ENCODE data around the gene GLS2. TPM values are rescaled to one million over a fixed set of nuclear protein-coding genes. Genes with fewer than 3 reads are reported as not detected.

Gene GLS2
- total RNA-seq, 1 experiment from 2014 or later = 4.8 TPM

DNA sequence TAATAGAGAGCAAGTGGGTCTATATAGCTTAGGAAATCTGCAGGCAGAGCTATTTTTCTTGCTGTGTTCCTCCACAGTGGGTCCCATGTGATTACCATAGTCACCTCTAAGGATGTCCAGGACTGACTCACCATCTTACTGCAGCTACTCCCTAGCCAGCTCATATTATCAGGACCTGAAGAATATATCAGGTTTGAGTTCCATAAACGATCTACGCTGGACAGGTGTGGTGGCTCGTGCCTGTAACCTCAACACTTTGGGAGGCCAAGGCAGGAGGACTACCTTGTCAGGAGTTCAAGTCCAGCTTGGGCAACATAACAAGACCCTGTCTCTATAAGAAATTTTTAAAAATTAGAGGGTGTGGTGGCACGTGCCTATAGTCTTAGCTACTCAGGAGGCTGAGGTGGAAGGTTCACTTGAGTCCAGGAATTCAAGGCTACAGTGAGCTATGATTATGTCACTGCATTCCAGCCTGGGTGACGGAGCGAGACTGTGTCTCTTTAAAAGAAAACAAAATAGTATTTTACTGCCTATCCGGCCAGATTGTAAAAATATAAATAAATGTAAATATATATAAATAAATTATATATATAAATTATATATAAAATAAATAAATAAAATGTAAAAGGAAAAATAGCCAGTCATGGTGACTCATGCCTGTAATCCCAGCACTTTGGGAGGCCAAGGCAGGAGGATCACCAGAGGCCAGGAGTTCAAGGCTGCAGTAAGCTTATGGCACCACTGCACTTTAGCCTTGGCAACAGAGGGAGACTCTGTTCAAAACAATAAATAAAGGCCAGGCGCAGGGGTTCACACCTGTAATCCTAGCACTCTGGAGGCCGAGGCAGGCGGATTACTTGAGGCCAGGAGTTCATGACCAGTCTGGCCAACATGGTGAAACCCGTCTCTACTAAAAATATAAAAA lies 26.5 kb downstream of the GLS2 start:
- intact Hi-C loops (cut with micrococcal nuclease) = no loop called here
- CTCF ChIA-PET = interaction anchor here (0.5 to 1.7 kb wide), 6 partner anchors 52 to 256 kb away, joined by 3 to 5 read pairs (median 4); no protein-coding TSS in a partner anchor

DNA sequence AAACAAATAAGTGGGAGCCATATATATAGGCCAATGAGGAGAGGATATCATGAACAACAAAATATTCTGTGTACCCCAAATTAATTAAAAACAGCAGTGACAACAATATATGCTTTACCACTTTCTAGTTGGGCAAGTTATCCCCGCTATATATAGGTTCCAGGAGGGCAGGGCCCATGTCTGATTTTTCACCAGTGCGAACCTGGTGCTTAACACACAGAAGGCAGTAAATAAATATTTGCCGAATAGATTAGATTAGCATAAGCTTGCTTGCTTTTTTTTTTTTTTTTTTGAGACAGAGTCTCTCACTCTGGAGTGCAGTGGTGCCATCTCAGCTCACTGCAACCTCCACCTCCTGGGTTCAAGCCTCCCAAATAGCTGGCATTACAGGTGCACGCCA lies 30.1 kb downstream of the GLS2 start:
- intact Hi-C loops (cut with micrococcal nuclease) = no loop called here

More for the DNA sequence above, 26.5 kb downstream of the GLS2 start:
- Mint-ChIP-seq H3K27ac (ENCODE audit: low read depth, unreplicated experiment) (no peak overlapping the region), H3K9me3 (ENCODE audit: unreplicated experiment) (no peaks in the 10 kb centered on the region), H3K4me3 (ENCODE audit: unreplicated experiment) (no peak overlapping the region), H3K4me1 (ENCODE audit: insufficient read depth, unreplicated experiment) (peaks cover 6% of the 10 kb centered on the region), H3K36me3 (ENCODE audit: insufficient read depth, unreplicated experiment) (peaks cover 6% of the 10 kb centered on the region), H3K27me3 (ENCODE audit: insufficient read depth, unreplicated experiment) (no peaks in the 10 kb centered on the region)
- DNase-seq (ENCODE audit: unreplicated experiment) = no peak
- TF ChIP-seq, protein P1, sequence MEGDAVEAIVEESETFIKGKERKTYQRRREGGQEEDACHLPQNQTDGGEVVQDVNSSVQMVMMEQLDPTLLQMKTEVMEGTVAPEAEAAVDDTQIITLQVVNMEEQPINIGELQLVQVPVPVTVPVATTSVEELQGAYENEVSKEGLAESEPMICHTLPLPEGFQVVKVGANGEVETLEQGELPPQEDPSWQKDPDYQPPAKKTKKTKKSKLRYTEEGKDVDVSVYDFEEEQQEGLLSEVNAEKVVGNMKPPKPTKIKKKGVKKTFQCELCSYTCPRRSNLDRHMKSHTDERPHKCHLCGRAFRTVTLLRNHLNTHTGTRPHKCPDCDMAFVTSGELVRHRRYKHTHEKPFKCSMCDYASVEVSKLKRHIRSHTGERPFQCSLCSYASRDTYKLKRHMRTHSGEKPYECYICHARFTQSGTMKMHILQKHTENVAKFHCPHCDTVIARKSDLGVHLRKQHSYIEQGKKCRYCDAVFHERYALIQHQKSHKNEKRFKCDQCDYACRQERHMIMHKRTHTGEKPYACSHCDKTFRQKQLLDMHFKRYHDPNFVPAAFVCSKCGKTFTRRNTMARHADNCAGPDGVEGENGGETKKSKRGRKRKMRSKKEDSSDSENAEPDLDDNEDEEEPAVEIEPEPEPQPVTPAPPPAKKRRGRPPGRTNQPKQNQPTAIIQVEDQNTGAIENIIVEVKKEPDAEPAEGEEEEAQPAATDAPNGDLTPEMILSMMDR (IDR thresholded peaks at IDR 0.05; ENCODE audit: unreplicated experiment) = no peak
- POLR2A ChIA-PET = interaction anchor here (0.9 to 4.5 kb wide), 6 partner anchors 12 to 239 kb away, joined by 3 to 43 read pairs (median 4); partner anchors contain the start of genes CNPY2, PAN2, RNF41 and TIMELESS
- BruUV-seq (replicated peaks) = no TSS peak

DNA sequence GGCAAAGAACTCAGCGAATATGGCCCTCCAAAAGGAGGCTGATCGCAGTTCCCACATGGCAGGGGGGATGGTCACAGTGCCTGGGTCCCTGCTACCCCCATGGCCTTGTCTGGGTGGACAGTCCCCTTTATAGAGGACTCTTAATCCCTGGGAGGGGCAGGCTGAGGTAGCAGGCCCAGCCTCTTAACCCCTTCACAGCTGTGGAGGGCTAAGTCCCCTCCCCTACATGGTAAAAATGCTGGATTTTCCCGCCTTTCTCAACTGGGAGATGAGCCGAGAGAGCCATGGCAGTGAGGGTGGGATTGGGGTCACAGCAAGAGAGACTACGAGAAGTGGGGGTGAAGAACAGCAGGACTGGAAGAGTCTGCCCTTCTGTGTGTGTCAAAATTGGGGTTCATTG lies 33.4 kb downstream of the GLS2 start, which contains the start of gene MIP:
Gene MIP (minus strand): TSS at position 101 of the 400 bp plus-strand sequence. CDS start 44 bp downstream, at position 57.
- Mint-ChIP-seq H3K4me1 (ENCODE audit: insufficient read depth, unreplicated experiment) (peaks cover 4% of the 10 kb centered on the region), H3K4me3 (ENCODE audit: unreplicated experiment) (no peak within 1 kb of the TSS), H3K27me3 (ENCODE audit: insufficient read depth, unreplicated experiment) (no peaks in the 10 kb centered on the region), H3K9me3 (ENCODE audit: unreplicated experiment) (no peaks in the 10 kb centered on the region), H3K36me3 (ENCODE audit: insufficient read depth, unreplicated experiment) (no peaks in the 10 kb centered on the region), H3K27ac (ENCODE audit: low read depth, unreplicated experiment) (no peak within 1 kb of the TSS)
- TF ChIP-seq, protein P1 (IDR thresholded peaks at IDR 0.05; ENCODE audit: unreplicated experiment) = no peak
- intact Hi-C loops (cut with micrococcal nuclease) = no loop called here
- CTCF ChIA-PET = interaction anchor here (0.6 to 2.0 kb wide), 4 partner anchors 9 to 117 kb away, joined by 3 to 11 read pairs (median 5); no protein-coding TSS in a partner anchor
- no TSS peak for BruUV-seq (replicated peaks)
- no peak for DNase-seq (ENCODE audit: unreplicated experiment)
- POLR2A ChIA-PET = interaction anchor here (0.6 kb wide), 1 partner anchor 27 kb away, joined by 3 read pairs; no protein-coding TSS in a partner anchor

More for the DNA sequence above, 30.1 kb downstream of the GLS2 start:
- POLR2A ChIA-PET = interaction anchor here (1.9 kb wide), 1 partner anchor 9 kb away, joined by 7 read pairs; the partner anchor contains the start of gene TIMELESS
- no peaks in the 10 kb centered on the region for H3K9me3 Mint-ChIP-seq (ENCODE audit: unreplicated experiment)
- no TSS peak for BruUV-seq (replicated peaks)
- DNase-seq (ENCODE audit: unreplicated experiment) = no peak
- no peak overlapping the region for H3K27ac Mint-ChIP-seq (ENCODE audit: low read depth, unreplicated experiment)
- TF ChIP-seq, protein P1 (IDR thresholded peaks at IDR 0.05; ENCODE audit: unreplicated experiment) = no peak
- CTCF ChIA-PET = interaction anchor here (1.3 kb wide), 1 partner anchor 12 kb away, joined by 3 read pairs; no protein-coding TSS in a partner anchor
- H3K4me1 Mint-ChIP-seq (ENCODE audit: insufficient read depth, unreplicated experiment) = no peaks in the 10 kb centered on the region
- H3K4me3 Mint-ChIP-seq (ENCODE audit: unreplicated experiment) = no peak overlapping the region
- H3K27me3 Mint-ChIP-seq (ENCODE audit: insufficient read depth, unreplicated experiment) = no peaks in the 10 kb centered on the region
- H3K36me3 Mint-ChIP-seq (ENCODE audit: insufficient read depth, unreplicated experiment) = no peaks in the 10 kb centered on the region

DNA sequence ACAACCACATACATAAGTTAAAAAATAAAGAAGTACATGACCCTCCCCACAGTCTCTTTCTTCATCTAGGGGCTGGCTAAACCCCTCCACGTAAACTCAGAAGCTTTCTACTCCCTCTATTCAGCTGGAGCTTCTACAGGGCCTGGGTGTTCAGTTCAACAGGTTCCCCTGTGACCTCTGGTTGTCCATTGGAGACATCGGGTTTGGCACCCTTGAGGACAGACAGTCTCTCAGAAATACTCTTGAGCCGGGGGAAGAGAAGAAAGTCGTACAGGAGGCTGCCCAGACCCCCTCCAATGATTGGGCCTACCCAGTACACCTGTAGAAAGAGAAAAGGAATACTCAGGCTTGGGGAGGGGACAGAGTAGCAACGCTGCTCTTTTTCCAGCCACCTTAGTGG lies 36.8 kb downstream of the GLS2 start:
- Mint-ChIP-seq H3K27me3 (ENCODE audit: insufficient read depth, unreplicated experiment) (no peaks in the 10 kb centered on the region), H3K36me3 (ENCODE audit: insufficient read depth, unreplicated experiment) (no peaks in the 10 kb centered on the region), H3K27ac (ENCODE audit: low read depth, unreplicated experiment) (no peak overlapping the region), H3K4me3 (ENCODE audit: unreplicated experiment) (no peak overlapping the region), H3K4me1 (ENCODE audit: insufficient read depth, unreplicated experiment) (peaks cover 8% of the 10 kb centered on the region), H3K9me3 (ENCODE audit: unreplicated experiment) (no peaks in the 10 kb centered on the region)
- intact Hi-C loops (cut with micrococcal nuclease) = no loop called here
- no TSS peak for BruUV-seq (replicated peaks)
- POLR2A ChIA-PET = interaction anchor here (4.4 kb wide), 1 partner anchor 91 kb away, joined by 63 read pairs; the partner anchor contains the start of gene STAT2
- no peak for DNase-seq (ENCODE audit: unreplicated experiment)
- CTCF ChIA-PET = interaction anchor here (0.5 to 3.2 kb wide), 4 partner anchors 13 to 909 kb away, joined by 3 to 20 read pairs (median 3); no protein-coding TSS in a partner anchor
- TF ChIP-seq, protein P1 (IDR thresholded peaks at IDR 0.05; ENCODE audit: unreplicated experiment) = no peak

Measured in MCF 10A (cell line).